Panc1 (cell line): ENCODE data around the gene ETV7.

Experiments used
- CTCF ChIP-seq: fragments of 450-650 bp; IDR thresholded peaks from 2 replicates; pipeline ENCODE4 v1.5.1; 2017; ENCODE audit warnings: mild to moderate bottlenecking
- POLR2AphosphoS5 ChIP-seq: IDR thresholded peaks from 2 replicates; pipeline ENCODE4 v1.6.1; 2012; ENCODE audit warnings: mild to moderate bottlenecking, low read depth, low read length, moderate library complexity

- TF ChIP-seq CTCF (no peak), POLR2AphosphoS5 (no peak)
These were observed 41.4 kb upstream of the ETV7 start for GRCh38 chr6:36428911-36429310.
